Fibroblast of skin of left biceps (primary cell): ENCODE results near the gene CDK4.
A peak's percentile ranks its signal among the peaks of the same experiment; 100 is the strongest.
"Not testable (repeated sequence)": the region's sequence is repeated elsewhere in the genome, so short reads cannot be mapped to it uniquely, and the experiment has no call there.

Experiments used
- DNase-seq, 2 experiments: peaks; one replicate each; pipeline ENCODE4 v3.0.0-alpha.2; 2013; ENCODE audit warnings: low read depth in 2 of 2

The CDK4 gene

GRCh38 chr12:57726151-57726883 is 25.8 kb downstream of the CDK4 start:
- DNase-seq, result peak; percentile 58 to 67

GRCh38 chr12:57725851-57726150 is 26.3 kb downstream of the CDK4 start:
- DNase-seq, result no peak

- no peak for DNase-seq
Measured at GRCh38 chr12:57724936-57725740, 27.0 kb downstream of the CDK4 start.

- no peak for DNase-seq
Measured at GRCh38 chr12:57724003-57724935, 27.8 kb downstream of the CDK4 start.

- no peak for DNase-seq
Measured at GRCh38 chr12:57723630-57723962, 28.5 kb downstream of the CDK4 start.

- DNase-seq, result no peak
Measured at GRCh38 chr12:57722716-57723629, 29.1 kb downstream of the CDK4 start.

GRCh38 chr12:57721846-57722608 is 30.1 kb downstream of the CDK4 start:
- DNase-seq, result not testable (repeated sequence)

GRCh38 chr12:57720606-57721595 is 31.2 kb downstream of the CDK4 start:
- DNase-seq, result no peak

GRCh38 chr12:57719777-57720605 is 32.1 kb downstream of the CDK4 start:
- DNase-seq, result no peak

- no peak for DNase-seq
Measured at GRCh38 chr12:57718641-57719528, 33.2 kb downstream of the CDK4 start.

- no peak for DNase-seq
Measured at GRCh38 chr12:57717846-57718640, 34.1 kb downstream of the CDK4 start.

- no peak for DNase-seq
Measured at GRCh38 chr12:57717131-57717530, 35.0 kb downstream of the CDK4 start.

DNA sequence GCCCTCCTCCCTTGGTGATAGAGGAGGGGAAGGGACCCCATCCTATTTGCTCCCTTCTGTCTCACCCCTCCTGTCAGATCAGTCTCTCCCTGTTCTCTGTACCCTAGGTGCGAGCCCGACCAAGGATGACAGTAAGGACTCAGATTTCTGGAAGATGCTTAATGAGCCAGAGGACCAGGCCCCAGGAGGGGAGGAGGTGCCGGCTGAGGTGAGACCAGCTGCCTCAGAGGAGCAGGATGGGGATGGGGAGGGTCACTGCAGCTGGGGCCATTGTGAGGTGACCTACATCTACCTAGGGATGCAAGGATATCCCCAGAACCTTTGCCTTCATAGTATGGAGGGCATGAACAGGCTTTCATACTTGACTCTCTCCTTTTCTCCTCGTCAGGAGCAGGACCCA is 35.8 kb downstream of the CDK4 start:
- no peak for DNase-seq

GRCh38 chr12:57715786-57716185 is 36.3 kb downstream of the CDK4 start:
- no peak for DNase-seq

GRCh38 chr12:57715036-57715748 is 36.9 kb downstream of the CDK4 start:
- DNase-seq, result not testable (repeated sequence)

- no peak for DNase-seq
Measured at GRCh38 chr12:57713209-57713608, 38.9 kb downstream of the CDK4 start.
